Measurements from ENCODE around the gene HMGB4.

- TF ChIP-seq, protein P1, sequence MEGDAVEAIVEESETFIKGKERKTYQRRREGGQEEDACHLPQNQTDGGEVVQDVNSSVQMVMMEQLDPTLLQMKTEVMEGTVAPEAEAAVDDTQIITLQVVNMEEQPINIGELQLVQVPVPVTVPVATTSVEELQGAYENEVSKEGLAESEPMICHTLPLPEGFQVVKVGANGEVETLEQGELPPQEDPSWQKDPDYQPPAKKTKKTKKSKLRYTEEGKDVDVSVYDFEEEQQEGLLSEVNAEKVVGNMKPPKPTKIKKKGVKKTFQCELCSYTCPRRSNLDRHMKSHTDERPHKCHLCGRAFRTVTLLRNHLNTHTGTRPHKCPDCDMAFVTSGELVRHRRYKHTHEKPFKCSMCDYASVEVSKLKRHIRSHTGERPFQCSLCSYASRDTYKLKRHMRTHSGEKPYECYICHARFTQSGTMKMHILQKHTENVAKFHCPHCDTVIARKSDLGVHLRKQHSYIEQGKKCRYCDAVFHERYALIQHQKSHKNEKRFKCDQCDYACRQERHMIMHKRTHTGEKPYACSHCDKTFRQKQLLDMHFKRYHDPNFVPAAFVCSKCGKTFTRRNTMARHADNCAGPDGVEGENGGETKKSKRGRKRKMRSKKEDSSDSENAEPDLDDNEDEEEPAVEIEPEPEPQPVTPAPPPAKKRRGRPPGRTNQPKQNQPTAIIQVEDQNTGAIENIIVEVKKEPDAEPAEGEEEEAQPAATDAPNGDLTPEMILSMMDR (IDR thresholded peaks at IDR 0.05) = no peak
- TF ChIP-seq EP300 (IDR thresholded peaks at IDR 0.05; ENCODE audit: low read depth) = no peak
These were observed 35.2 kb upstream of the HMGB4 start for GRCh38 chr1:33828654-33829053.
